ENCODE measurements around the gene MRPL48.

Gene MRPL48

GRCh38 chr11:73839123-73839457 lies 51.4 kb downstream of the MRPL48 start:
- no peak for DNase-seq (ENCODE audit: low spot score)

GRCh38 chr11:73851046-73851764 lies 63.5 kb downstream of the MRPL48 start:
- no peak for DNase-seq (ENCODE audit: low spot score)

- no peak for DNase-seq (ENCODE audit: low spot score)
These were observed 64.4 kb downstream of the MRPL48 start for GRCh38 chr11:73852049-73852448.

- peak; percentile 38 for DNase-seq (ENCODE audit: low spot score)
These were observed 67.0 kb downstream of the MRPL48 start for GRCh38 chr11:73854680-73855079.

GRCh38 chr11:73856031-73856567 lies 68.4 kb downstream of the MRPL48 start:
- DNase-seq (ENCODE audit: low spot score) = no peak

GRCh38 chr11:73859671-73860070 lies 72.0 kb downstream of the MRPL48 start:
- DNase-seq (ENCODE audit: low spot score) = peak; percentile 15

GRCh38 chr11:73860202-73860601 lies 72.5 kb downstream of the MRPL48 start:
- DNase-seq (ENCODE audit: low spot score) = no peak

GRCh38 chr11:73862986-73863385 lies 75.3 kb downstream of the MRPL48 start:
- DNase-seq (ENCODE audit: low spot score) = no peak

- DNase-seq (ENCODE audit: low spot score) = no peak
These were observed 78.5 kb downstream of the MRPL48 start for GRCh38 chr11:73866095-73866579.

- DNase-seq (ENCODE audit: low spot score) = peak; percentile 92
These were observed 78.9 kb downstream of the MRPL48 start for GRCh38 chr11:73866586-73866996.

GRCh38 chr11:73869332-73869949 lies 81.8 kb downstream of the MRPL48 start:
- no peak for DNase-seq (ENCODE audit: low spot score)

- no peak for DNase-seq (ENCODE audit: low spot score)
These were observed 82.6 kb downstream of the MRPL48 start for GRCh38 chr11:73870261-73870660.

GRCh38 chr11:73872749-73873357 lies 85.2 kb downstream of the MRPL48 start:
- no peak for DNase-seq (ENCODE audit: low spot score)

GRCh38 chr11:73875380-73875779 lies 87.7 kb downstream of the MRPL48 start:
- no peak for DNase-seq (ENCODE audit: low spot score)

- no peak for DNase-seq (ENCODE audit: low spot score)
These were observed 88.2 kb downstream of the MRPL48 start for GRCh38 chr11:73875840-73876239.

GRCh38 chr11:73876424-73877310 lies 89.0 kb downstream of the MRPL48 start, which contains the start of the genes COA4 and PAAF1:
Gene COA4, minus strand, starts transcription at chr11:73876846. Its CDS starts 3,468 bp downstream, at chr11:73873378.
Gene PAAF1, plus strand, starts transcription at chr11:73876999. Its CDS starts 23 bp downstream, at chr11:73877022.
- DNase-seq (ENCODE audit: low spot score) = peak; percentile 98

- no peak for DNase-seq (ENCODE audit: low spot score)
These were observed 91.1 kb downstream of the MRPL48 start for GRCh38 chr11:73878771-73879170.

GRCh38 chr11:73880449-73880848 lies 92.8 kb downstream of the MRPL48 start:
- peak; percentile 26 for DNase-seq (ENCODE audit: low spot score)

GRCh38 chr11:73883856-73884255 lies 96.2 kb downstream of the MRPL48 start:
- no peak for DNase-seq (ENCODE audit: low spot score)

- no peak for DNase-seq (ENCODE audit: low spot score)
These were observed 100.6 kb downstream of the MRPL48 start for GRCh38 chr11:73888244-73888643.

- DNase-seq (ENCODE audit: low spot score) = peak; percentile 25
These were observed 101.3 kb downstream of the MRPL48 start for GRCh38 chr11:73889019-73889418.

GRCh38 chr11:73889536-73889935 lies 101.9 kb downstream of the MRPL48 start:
- DNase-seq (ENCODE audit: low spot score) = no peak

All from kidney tubule cell (primary cell).